A673 (cell line): Measurements from ENCODE around the gene MVD.

Experiments used
- EZH2 ChIP-seq: fragments of 200-600 bp; sonication (generic); IDR thresholded peaks from 2 replicates; pipeline ENCODE4 v1.6.1; 2017; ENCODE audit warnings: borderline replicate concordance, low read depth, mild to moderate bottlenecking, mixed read lengths, antibody characterized with exemption, low read length; ENCODE audit not compliant: poor library complexity, severe bottlenecking
- TF ChIP-seq, protein P1 (sequence below): fragments of 300-800, 200-600 bp; sonication (generic); conservative IDR thresholded peaks from 2 replicates; pipeline ENCODE4 v1.5.1; 2017; ENCODE audit warnings: low read depth, mild to moderate bottlenecking, antibody characterized with exemption, low read length, moderate library complexity, mixed read lengths

DNA sequence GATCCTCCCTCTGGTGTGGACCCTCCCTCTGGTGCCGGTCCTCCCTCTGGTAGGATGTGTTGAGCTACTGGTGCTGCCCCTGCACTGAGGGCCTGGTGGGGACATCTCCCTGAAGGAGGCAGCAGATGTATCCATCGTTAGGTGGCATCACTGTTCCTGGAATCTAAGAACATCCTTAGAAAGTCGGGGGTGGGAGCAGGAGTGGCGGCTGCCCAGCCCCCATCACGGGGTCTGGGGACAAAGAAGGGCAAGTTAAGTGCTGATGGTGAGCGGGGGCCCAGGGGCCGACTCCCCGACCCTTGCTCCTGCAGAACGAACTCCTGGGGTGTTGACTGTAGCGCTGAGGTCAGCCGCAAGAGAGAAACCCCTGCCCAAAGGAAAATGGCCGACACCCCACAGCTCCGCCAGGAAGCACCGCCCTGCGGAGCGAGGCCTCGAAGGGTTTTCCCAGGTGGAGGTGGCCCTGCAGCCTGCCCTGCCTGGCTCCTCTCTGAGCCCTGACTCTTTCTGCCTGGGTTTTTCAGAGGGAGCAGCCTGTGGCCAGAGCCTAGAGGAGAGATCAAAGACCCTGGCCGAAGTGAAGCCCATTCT is 49.0 kb upstream of the MVD start:
- TF ChIP-seq, protein P1, sequence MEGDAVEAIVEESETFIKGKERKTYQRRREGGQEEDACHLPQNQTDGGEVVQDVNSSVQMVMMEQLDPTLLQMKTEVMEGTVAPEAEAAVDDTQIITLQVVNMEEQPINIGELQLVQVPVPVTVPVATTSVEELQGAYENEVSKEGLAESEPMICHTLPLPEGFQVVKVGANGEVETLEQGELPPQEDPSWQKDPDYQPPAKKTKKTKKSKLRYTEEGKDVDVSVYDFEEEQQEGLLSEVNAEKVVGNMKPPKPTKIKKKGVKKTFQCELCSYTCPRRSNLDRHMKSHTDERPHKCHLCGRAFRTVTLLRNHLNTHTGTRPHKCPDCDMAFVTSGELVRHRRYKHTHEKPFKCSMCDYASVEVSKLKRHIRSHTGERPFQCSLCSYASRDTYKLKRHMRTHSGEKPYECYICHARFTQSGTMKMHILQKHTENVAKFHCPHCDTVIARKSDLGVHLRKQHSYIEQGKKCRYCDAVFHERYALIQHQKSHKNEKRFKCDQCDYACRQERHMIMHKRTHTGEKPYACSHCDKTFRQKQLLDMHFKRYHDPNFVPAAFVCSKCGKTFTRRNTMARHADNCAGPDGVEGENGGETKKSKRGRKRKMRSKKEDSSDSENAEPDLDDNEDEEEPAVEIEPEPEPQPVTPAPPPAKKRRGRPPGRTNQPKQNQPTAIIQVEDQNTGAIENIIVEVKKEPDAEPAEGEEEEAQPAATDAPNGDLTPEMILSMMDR, result no peak
- no peak for TF ChIP-seq EZH2
